Endothelial cell of umbilical vein (primary cell): ENCODE measurements around the gene EPN2. TPM values are rescaled to one million over a fixed set of nuclear protein-coding genes. Genes with fewer than 3 reads are reported as not detected.
"Not testable (repeated sequence)": the region's sequence is repeated elsewhere in the genome, so short reads cannot be mapped to it uniquely, and the experiment has no call there.

Source experiments
- BruUV-seq: library from RNA; stranded (reverse); fragments of 400-500 nt; replicated peaks from 2 replicates; lab custom pipeline; 2021; lab: Mats Ljungman, UMichigan
- CTCF ChIA-PET: fragments of 300-600, 350-600 bp; sonication (Branson Sonifier 250); formaldehyde crosslinking; loops from one replicate; lab custom pipeline; 2021; ENCODE audit warnings: antibody characterized with exemption, inconsistent platforms; lab: Charles Lee
- POLR2A ChIA-PET: fragments of 300-600, 350-600 bp; sonication (Branson Sonifier 250); formaldehyde crosslinking; loops from one replicate; lab custom pipeline; 2021; ENCODE audit warnings: antibody characterized with exemption, inconsistent platforms; lab: Charles Lee
- DNase-seq: peaks from one replicate; pipeline ENCODE4 v3.0.0-alpha.2; 2011; ENCODE audit warnings: low read depth, low spot score
- FAIRE-seq: peaks from 2 replicates; lab custom pipeline; 2011; peaks lifted over from hg19 to GRCh38; lab: Jason Lieb, UNC
- H2AFZ ChIP-seq: 2 replicates; pipeline ENCODE4 v1.6.0; 2012; ENCODE audit warnings: low read depth, low read length, control low read depth, inconsistent platforms
- H3K27ac ChIP-seq: 2 replicates; pipeline ENCODE4 v1.5.1; 2011; ENCODE audit warnings: low read depth, mild to moderate bottlenecking, control low read depth, low read length, moderate library complexity; ENCODE audit not compliant: insufficient read depth
- H3K27me3 ChIP-seq, 2 experiments: 2 replicates each; pipeline versions ENCODE4 v1.6.0 to v1.6.1; 2011; ENCODE audit warnings: low read length in 2 of 2, mixed read lengths in 1 of 2; ENCODE audit not compliant: control insufficient read depth in 2 of 2, insufficient read depth in 2 of 2
- H3K36me3 ChIP-seq, 2 experiments: 2 replicates in 1 of 2; 3 replicates in 1 of 2; pipeline ENCODE4 v1.5.1; 2011; ENCODE audit warnings: low read length in 2 of 2, mild to moderate bottlenecking in 1 of 2, moderate library complexity in 1 of 2; ENCODE audit not compliant: control insufficient read depth in 2 of 2, insufficient read depth in 2 of 2; ENCODE audit errors: extremely low read depth in 1 of 2
- H3K4me1 ChIP-seq: 3 replicates; pipeline ENCODE4 v1.5.1; 2011; ENCODE audit warnings: mild to moderate bottlenecking, low read length; ENCODE audit not compliant: control insufficient read depth, insufficient read depth; ENCODE audit errors: extremely low read depth
- H3K4me2 ChIP-seq: 2 replicates; pipeline ENCODE4 v1.6.1; 2011; ENCODE audit warnings: low read length, control low read depth, mixed read lengths; ENCODE audit not compliant: insufficient read depth
- H3K4me3 ChIP-seq, 3 experiments: fragments of 200-600 bp in 1 of 3; sonication (generic), shearing (Covaris generic) in 1 of 3; replicated peaks in 1 of 3; 2 replicates each; pipeline ENCODE4 v1.5.1; 2011 to 2016; ENCODE audit warnings: control low read depth in 3 of 3, low read length in 3 of 3, mild to moderate bottlenecking in 2 of 3, inconsistent platforms in 1 of 3, low read depth in 1 of 3, moderate library complexity in 1 of 3; ENCODE audit not compliant: insufficient read depth in 1 of 3
- H3K79me2 ChIP-seq: 2 replicates; pipeline ENCODE4 v1.6.0; 2012; ENCODE audit warnings: low read length, inconsistent platforms; ENCODE audit not compliant: control insufficient read depth, insufficient read depth
- H3K9ac ChIP-seq: replicated peaks from 2 replicates; pipeline ENCODE3; 2011; ENCODE audit warnings: low read length, control low read depth; ENCODE audit not compliant: insufficient read depth; ENCODE audit errors: extremely low read depth
- H3K9me1 ChIP-seq: replicated peaks from 3 replicates; pipeline ENCODE4 v1.6.0; 2011; ENCODE audit warnings: mild to moderate bottlenecking, low read length; ENCODE audit not compliant: control insufficient read depth, insufficient read depth; ENCODE audit errors: extremely low read depth
- H3K9me3 ChIP-seq: replicated peaks from 2 replicates; pipeline ENCODE4 v1.5.1; 2012; ENCODE audit warnings: low read length, inconsistent platforms; ENCODE audit not compliant: control insufficient read depth, insufficient read depth
- H4K20me1 ChIP-seq: replicated peaks from 2 replicates; pipeline ENCODE3; 2011; ENCODE audit warnings: mild to moderate bottlenecking, low read length; ENCODE audit not compliant: control insufficient read depth, insufficient read depth; ENCODE audit errors: extremely low read depth
- dilution Hi-C: fragments of 300-500 bp; cut with MboI; formaldehyde crosslinking; loops from one replicate; pipeline ENCODE4 v1.15.0; 2019; ENCODE audit warnings: low sequenced_read_pairs; ENCODE audit not compliant: extremely low pct_ligation_motif_present
- intact Hi-C: fragments of 100-400 bp; cut with micrococcal nuclease; formaldehyde crosslinking; loops from one replicate; pipeline ENCODE4 v1.10.0; 2022
- polyA plus RNA-seq, 4 experiments: library from polyadenylated mRNA; depleted of rRNA in 3 of 4; stranded (reverse) in 3 of 4; unstranded in 1 of 4; fragments of >200 nt; gene quantifications; 2 replicates each; pipeline versions ENCODE4 v1.2.1 to v1.2.3, GENCODE V29; 2011 to 2012; ENCODE audit warnings: missing spikeins in 1 of 4
- total RNA-seq: library from RNA; stranded (reverse); gene quantifications from 2 replicates; pipeline ENCODE4 v1.2.3, GENCODE V29; 2021

The EPN2 gene
- total and polyA plus RNA-seq, 2 donors (not counting 3 experiments of a cell fraction or from before 2014, with no cell fraction given), result 40.3 to 70.5 TPM

DNA sequence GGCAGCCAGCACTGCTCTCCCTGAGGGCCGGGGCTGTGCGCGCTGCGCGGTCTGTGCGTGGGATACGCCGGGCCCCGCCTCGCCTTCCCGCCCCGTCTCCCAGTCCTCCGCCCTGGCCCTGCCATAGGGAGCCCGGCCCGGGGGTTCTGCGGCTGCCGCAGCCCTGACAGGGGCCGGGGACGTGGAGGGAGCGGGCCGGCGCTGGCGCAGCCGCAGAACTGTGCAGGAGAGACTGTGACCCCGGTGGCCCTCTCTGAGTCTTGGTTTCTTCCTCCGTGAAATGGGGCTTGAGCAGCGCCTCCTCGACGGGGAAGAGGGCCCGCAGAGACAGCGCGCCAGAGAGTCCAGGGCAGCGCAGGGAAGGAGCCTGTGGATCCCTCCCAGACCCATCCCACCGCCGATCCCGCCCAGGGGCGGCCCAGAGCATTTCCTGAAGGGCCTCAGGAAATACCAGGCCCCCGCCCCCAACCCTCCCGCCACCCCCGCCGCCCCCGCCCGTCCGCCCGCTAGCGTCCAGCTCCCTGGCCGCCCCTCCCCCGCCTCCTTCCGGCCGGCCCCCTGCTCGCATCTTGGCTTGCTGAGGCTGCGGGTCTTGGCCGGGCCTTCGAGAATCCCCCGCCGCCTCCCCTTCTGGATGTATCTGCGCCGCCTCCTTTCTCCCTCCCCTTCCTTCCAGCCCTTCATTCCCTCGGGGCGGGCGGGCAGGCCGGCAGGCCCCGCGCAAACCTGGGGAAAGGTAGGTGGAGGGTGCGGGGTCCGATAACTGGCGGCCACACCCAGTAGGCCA, 21.9 kb upstream of the EPN2 start:
- H3K9me1 ChIP-seq, H3K4me3 ChIP-seq, BruUV-seq, POLR2A ChIA-PET, DNase-seq, H3K4me2 ChIP-seq, H3K9ac ChIP-seq, H2AFZ ChIP-seq, intact Hi-C loops, H3K36me3 ChIP-seq, H3K4me1 ChIP-seq, H3K9me3 ChIP-seq, H3K27me3 ChIP-seq, H4K20me1 ChIP-seq, H3K27ac ChIP-seq, H3K79me2 ChIP-seq, dilution Hi-C loops, CTCF ChIA-PET, FAIRE-seq: not testable (repeated sequence)

DNA sequence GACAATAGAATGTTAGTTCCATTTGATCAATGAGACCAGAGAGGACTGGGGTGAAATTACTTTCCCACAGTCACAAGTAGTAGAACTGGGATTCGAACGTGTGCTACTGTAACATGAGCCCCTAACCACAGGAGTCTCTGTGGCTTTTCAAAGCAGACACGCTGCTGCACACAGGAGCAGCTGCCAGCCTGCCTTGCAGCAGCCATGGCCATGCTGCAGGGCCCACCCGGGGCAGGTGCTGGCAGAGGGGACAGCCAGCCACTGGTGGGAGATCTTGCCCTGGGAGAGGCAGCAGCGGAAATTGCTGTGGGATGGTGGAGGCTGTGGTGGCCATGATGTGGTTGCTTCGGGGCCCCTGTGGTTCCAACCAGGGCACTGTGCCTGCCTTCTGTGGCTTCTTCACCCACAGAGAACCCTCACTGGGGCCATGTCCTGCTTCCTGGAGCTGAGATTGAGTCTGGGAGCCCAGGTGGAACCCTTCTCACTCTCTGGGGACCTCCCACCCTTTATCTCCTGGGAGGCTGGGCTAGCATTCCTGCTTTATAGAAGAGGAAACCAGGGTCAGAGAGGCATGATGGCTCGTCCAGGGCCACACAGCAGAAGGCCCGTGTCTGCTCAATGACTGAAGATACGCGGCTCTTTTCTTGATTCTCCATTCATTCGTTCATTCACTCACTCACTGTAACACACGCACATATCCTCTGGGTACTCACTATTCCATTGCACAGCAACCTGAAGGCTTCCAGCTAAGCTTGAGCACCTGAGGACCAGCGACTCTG, 20.8 kb upstream of the EPN2 start:
- H3K9ac ChIP-seq, intact Hi-C loops, POLR2A ChIA-PET, dilution Hi-C loops, H3K4me3 ChIP-seq, H3K9me1 ChIP-seq, CTCF ChIA-PET, DNase-seq, H3K9me3 ChIP-seq, BruUV-seq, H3K27ac ChIP-seq, H3K36me3 ChIP-seq, H3K79me2 ChIP-seq, H2AFZ ChIP-seq, H4K20me1 ChIP-seq, FAIRE-seq, H3K27me3 ChIP-seq, H3K4me1 ChIP-seq, H3K4me2 ChIP-seq: not testable (repeated sequence)

DNA sequence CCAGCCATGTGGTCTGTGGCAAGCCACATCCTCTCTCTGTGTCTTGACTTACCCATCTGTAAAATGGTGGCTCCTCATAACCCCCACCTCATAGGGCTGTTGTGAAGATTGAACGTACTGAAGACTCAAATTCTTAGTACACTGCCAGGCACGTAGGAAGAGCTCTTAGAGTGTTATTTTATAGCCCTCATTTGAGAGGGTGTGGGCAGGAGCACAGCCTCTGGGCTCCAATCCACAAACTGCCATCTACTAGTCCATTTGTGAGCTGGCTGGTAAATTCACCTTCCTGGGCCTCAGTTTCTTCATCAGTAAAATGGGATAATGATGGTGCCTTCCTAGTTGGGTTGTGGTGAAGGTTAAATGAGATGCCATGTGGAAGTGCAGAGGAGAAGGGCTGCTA, 18.3 kb upstream of the EPN2 start:
- CTCF ChIA-PET, BruUV-seq, H3K27ac ChIP-seq, H3K79me2 ChIP-seq, FAIRE-seq, H4K20me1 ChIP-seq, H3K4me3 ChIP-seq, H3K36me3 ChIP-seq, H3K4me1 ChIP-seq, H3K9me3 ChIP-seq, dilution Hi-C loops, H3K9ac ChIP-seq, H3K9me1 ChIP-seq, H3K4me2 ChIP-seq, H2AFZ ChIP-seq, DNase-seq, H3K27me3 ChIP-seq, POLR2A ChIA-PET, intact Hi-C loops: not testable (repeated sequence)

DNA sequence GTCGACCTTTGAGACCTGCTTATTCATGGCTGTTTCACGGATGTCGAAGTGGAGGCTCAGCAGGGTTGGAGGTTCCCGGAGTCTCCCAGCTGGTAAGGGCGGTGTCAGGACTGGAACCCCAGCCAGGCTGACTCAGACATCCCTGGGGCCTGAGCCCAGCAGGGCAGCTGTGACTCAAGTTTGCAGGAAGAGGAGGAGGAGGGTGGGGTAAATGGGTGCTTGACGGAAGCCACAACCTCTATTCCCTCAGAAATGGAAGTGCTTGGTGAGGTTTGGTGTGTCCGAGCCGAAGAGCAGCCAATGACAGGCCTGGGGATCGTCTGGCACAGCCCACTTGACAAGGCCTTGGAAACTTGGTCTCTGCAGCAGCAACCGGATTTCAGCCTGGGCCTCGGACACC, 17.8 kb upstream of the EPN2 start:
- H3K4me1 ChIP-seq, H2AFZ ChIP-seq, H3K27ac ChIP-seq, intact Hi-C loops, H3K79me2 ChIP-seq, DNase-seq, H3K9ac ChIP-seq, BruUV-seq, H3K36me3 ChIP-seq, dilution Hi-C loops, CTCF ChIA-PET, H3K9me1 ChIP-seq, H3K4me3 ChIP-seq, H3K27me3 ChIP-seq, FAIRE-seq, H4K20me1 ChIP-seq, H3K9me3 ChIP-seq, POLR2A ChIA-PET, H3K4me2 ChIP-seq: not testable (repeated sequence)
